ENCODE data around the gene TMEM54. TPM values are rescaled to one million over a fixed set of nuclear protein-coding genes. Genes with fewer than 3 reads are reported as not detected.

Gene TMEM54
- total and polyA plus RNA-seq, 9 of the 15 experiments (the other 6 are each of a cell fraction or from before 2014, with no cell fraction given), result 1.00 to 16.2 (median 8.2) TPM

DNA sequence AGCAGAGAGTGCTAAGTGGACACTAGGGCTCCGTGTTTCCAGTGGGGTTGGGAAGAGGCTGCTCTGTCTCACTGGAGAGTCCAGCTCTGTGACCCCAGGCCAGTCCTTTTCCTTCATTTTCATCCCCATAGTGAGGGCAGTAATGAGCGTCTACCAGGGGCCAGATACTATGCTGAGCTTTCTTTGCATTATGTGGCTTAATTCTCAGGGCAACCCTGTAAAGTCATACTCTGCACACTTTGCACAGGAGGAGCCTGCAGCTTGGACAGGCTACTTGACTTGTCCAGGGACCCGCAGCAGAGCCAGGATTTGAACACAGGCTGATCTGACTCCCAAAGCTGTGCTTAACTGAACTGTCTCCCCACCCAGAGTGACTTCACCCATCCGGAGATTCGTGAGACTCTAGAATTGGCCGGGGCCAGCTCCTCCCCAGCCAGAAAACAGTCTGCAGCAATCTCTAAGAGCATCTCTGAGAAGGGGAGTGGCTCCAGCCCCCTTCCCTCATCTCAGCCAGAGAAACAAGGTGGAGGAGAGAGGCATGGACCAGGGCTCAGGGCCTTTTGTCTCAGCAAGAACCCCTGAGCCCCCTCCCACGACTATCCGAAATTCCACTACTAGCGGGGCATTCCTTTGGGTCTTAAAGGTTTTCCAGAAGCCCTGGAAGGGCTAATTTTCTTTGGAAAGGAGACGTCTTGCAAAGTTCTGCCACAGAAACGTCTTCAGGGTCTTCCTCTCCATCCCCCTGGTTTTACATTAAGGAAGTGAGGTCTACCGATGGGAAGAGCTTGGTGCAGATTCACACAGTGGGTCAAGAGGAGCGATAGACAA is 29.6 kb downstream of the TMEM54 start (continued):
- no peak for TF ChIP-seq SIN3A (IDR thresholded peaks at IDR 0.05; ENCODE audit: borderline replicate concordance in 2 of 2, control insufficient read depth in 1 of 2, low read depth in 2 of 2, low read length in 2 of 2)
- peak in 1 of 2 experiments; percentile 37; a peak in 1 of 4 replicates for TF ChIP-seq MAZ (CRISPR knock-in tag; conservative IDR thresholded peaks at IDR 0.05 in 1 of 2, IDR thresholded peaks at IDR 0.05 in 1 of 2)
- TF ChIP-seq EZH2 (IDR thresholded peaks at IDR 0.05; ENCODE audit: borderline replicate concordance, low read depth, low read length), result peak; percentile 86; the same call in 1 of the 2 replicates
- TF ChIP-seq ZNF324 (CRISPR knock-in tag; IDR thresholded peaks at IDR 0.05), result no peak
- TF ChIP-seq, protein P1, sequence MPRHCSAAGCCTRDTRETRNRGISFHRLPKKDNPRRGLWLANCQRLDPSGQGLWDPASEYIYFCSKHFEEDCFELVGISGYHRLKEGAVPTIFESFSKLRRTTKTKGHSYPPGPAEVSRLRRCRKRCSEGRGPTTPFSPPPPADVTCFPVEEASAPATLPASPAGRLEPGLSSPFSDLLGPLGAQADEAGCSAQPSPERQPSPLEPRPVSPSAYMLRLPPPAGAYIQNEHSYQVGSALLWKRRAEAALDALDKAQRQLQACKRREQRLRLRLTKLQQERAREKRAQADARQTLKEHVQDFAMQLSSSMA (CRISPR knock-in tag; IDR thresholded peaks at IDR 0.05), result no peak
- no peak for TF ChIP-seq MTF1 (CRISPR knock-in tag; IDR thresholded peaks at IDR 0.05; ENCODE audit: borderline replicate concordance)

All from K562 (cell line).